ENCODE measurements around the gene GRM7.

The GRM7 gene

GRCh38 chr3:6860954-6861624 lies at the start of gene GRM7:
TSS of gene GRM7 (plus strand) at chr3:6861115.
- DNase-seq (ENCODE audit: low read depth): no peak
- no peak for TF ChIP-seq CTCF (IDR thresholded peaks at IDR 0.05; ENCODE audit: control insufficient read depth, extremely low read depth, insufficient read depth)
- no peak within 1 kb of the TSS for H3K4me3 ChIP-seq (ENCODE audit: low read depth, low read length)

- no peak overlapping the region for H3K4me3 ChIP-seq (ENCODE audit: low read depth, low read length)
- no peak for DNase-seq (ENCODE audit: low read depth)
- no peak for TF ChIP-seq CTCF (IDR thresholded peaks at IDR 0.05; ENCODE audit: control insufficient read depth, extremely low read depth, insufficient read depth)
Measured at GRCh38 chr3:6821411-6821810, 39.5 kb upstream of the GRM7 start.

GRCh38 chr3:6825524-6825923 lies 35.4 kb upstream of the GRM7 start:
- DNase-seq (ENCODE audit: low read depth): peak; percentile 91
- no peak overlapping the region for H3K4me3 ChIP-seq (ENCODE audit: low read depth, low read length)
- TF ChIP-seq CTCF (IDR thresholded peaks at IDR 0.05; ENCODE audit: control insufficient read depth, extremely low read depth, insufficient read depth): peak; percentile 51

- TF ChIP-seq CTCF (IDR thresholded peaks at IDR 0.05; ENCODE audit: control insufficient read depth, extremely low read depth, insufficient read depth): no peak
- H3K4me3 ChIP-seq (ENCODE audit: low read depth, low read length): no peak overlapping the region
- DNase-seq (ENCODE audit: low read depth): no peak
Measured at GRCh38 chr3:6827453-6827852, 33.5 kb upstream of the GRM7 start.

- no peak overlapping the region for H3K4me3 ChIP-seq (ENCODE audit: low read depth, low read length)
- DNase-seq (ENCODE audit: low read depth): no peak
- TF ChIP-seq CTCF (IDR thresholded peaks at IDR 0.05; ENCODE audit: control insufficient read depth, extremely low read depth, insufficient read depth): no peak
Measured at GRCh38 chr3:6844723-6845122, 16.2 kb upstream of the GRM7 start.

- no peak overlapping the region for H3K4me3 ChIP-seq (ENCODE audit: low read depth, low read length)
- TF ChIP-seq CTCF (IDR thresholded peaks at IDR 0.05; ENCODE audit: control insufficient read depth, extremely low read depth, insufficient read depth): no peak
- DNase-seq (ENCODE audit: low read depth): no peak
Measured at GRCh38 chr3:6854184-6854583, 6.7 kb upstream of the GRM7 start.

- no peak for TF ChIP-seq CTCF (IDR thresholded peaks at IDR 0.05; ENCODE audit: control insufficient read depth, extremely low read depth, insufficient read depth)
- DNase-seq (ENCODE audit: low read depth): no peak
- no peak overlapping the region for H3K4me3 ChIP-seq (ENCODE audit: low read depth, low read length)
Measured at GRCh38 chr3:6857510-6857909, 3.4 kb upstream of the GRM7 start.
